K562 (cell line): ENCODE results near the gene SRCIN1. TPM values are rescaled to one million over a fixed set of nuclear protein-coding genes. Genes with fewer than 3 reads are reported as not detected.

Source experiments
- BRF1 ChIP-seq: IDR thresholded peaks from 3 replicates; pipeline ENCODE4 v1.6.1; 2011; ENCODE audit warnings: borderline replicate concordance, mild to moderate bottlenecking; ENCODE audit not compliant: insufficient read length; ENCODE audit errors: extremely low read depth
- CBX3 ChIP-seq, 2 experiments: IDR thresholded peaks; 1 replicate in 1 of 2; 2 replicates in 1 of 2; pipeline ENCODE4 v1.6.1; 2012; ENCODE audit warnings: inconsistent platforms in 2 of 2, low read length in 2 of 2, borderline replicate concordance in 1 of 2, control low read depth in 1 of 2
- CREBBP ChIP-seq: IDR thresholded peaks from one replicate; pipeline ENCODE4 v1.6.1; 2012; ENCODE audit warnings: low read depth, mild to moderate bottlenecking, control low read depth, inconsistent platforms, low read length
- E4F1 ChIP-seq: fragments of 250-450 bp; sonication (Bioruptor Pico); IDR thresholded peaks from 2 replicates; pipeline ENCODE4 v1.5.0; 2021; ENCODE audit warnings: mild to moderate bottlenecking, borderline replicate concordance
- FOS ChIP-seq: IDR thresholded peaks from 3 replicates; pipeline ENCODE4 v1.6.1; 2011; ENCODE audit not compliant: insufficient read length; ENCODE audit errors: extremely low read depth
- FOXO4 ChIP-seq: fragments of 450-650 bp; formaldehyde crosslinking; IDR thresholded peaks from 2 replicates; pipeline ENCODE4 v1.4.0; 2020; ENCODE audit warnings: mild to moderate bottlenecking, moderate library complexity
- FOXP4 ChIP-seq: sonication (generic); formaldehyde crosslinking; IDR thresholded peaks from 2 replicates; pipeline ENCODE4 v1.8.0; 2022; ENCODE audit warnings: mild to moderate bottlenecking, missing genetic modification reagents, borderline replicate concordance
- FUS ChIP-seq: fragments of 200-400 bp; formaldehyde crosslinking; optimal IDR thresholded peaks from 2 replicates; pipeline ENCODE3; 2017; ENCODE audit warnings: low read depth, low read length
- HDAC8 ChIP-seq: fragments of 450-650 bp; IDR thresholded peaks from 2 replicates; pipeline ENCODE4 v1.6.1; 2016; ENCODE audit warnings: mild to moderate bottlenecking, missing genetic modification characterization, moderate library complexity, missing compliant biosample characterization
- HDGF ChIP-seq: fragments of 450-650 bp; IDR thresholded peaks from 2 replicates; pipeline ENCODE4 v1.6.1; 2016
- HOMEZ ChIP-seq: fragments of 250-450 bp; sonication (Bioruptor Pico); IDR thresholded peaks from 2 replicates; pipeline ENCODE4 v1.4.0; 2020; ENCODE audit warnings: mild to moderate bottlenecking, moderate library complexity
- JUN ChIP-seq, 2 experiments: sonication (generic) in 1 of 2; formaldehyde crosslinking in 1 of 2; IDR thresholded peaks; 2 replicates each; pipeline versions ENCODE4 v1.6.1 to v1.8.0; 2012 to 2022; ENCODE audit warnings: borderline replicate concordance in 2 of 2, mild to moderate bottlenecking in 2 of 2, improper control_type of control experiment in 1 of 2, low read depth in 1 of 2, low read length in 1 of 2, missing genetic modification reagents in 1 of 2
- NFRKB ChIP-seq: fragments of 450-650 bp; IDR thresholded peaks from 2 replicates; pipeline ENCODE4 v1.6.1; 2016; ENCODE audit warnings: low read depth
- RNF219 ChIP-seq: fragments of 250-450 bp; sonication (Bioruptor Pico); IDR thresholded peaks from 2 replicates; pipeline ENCODE4 v1.5.0; 2022; ENCODE audit warnings: mild to moderate bottlenecking
- SIN3A ChIP-seq, 2 experiments: fragments of 150-350 bp in 1 of 2; IDR thresholded peaks; 2 replicates each; pipeline ENCODE4 v1.6.1; 2011 to 2016; ENCODE audit warnings: borderline replicate concordance in 2 of 2, low read depth in 2 of 2, low read length in 2 of 2, mild to moderate bottlenecking in 2 of 2, moderate library complexity in 2 of 2; ENCODE audit not compliant: control insufficient read depth in 1 of 2
- SIN3B ChIP-seq: fragments of 450-650 bp; IDR thresholded peaks from 2 replicates; pipeline ENCODE4 v1.6.1; 2017; ENCODE audit warnings: low read depth, mild to moderate bottlenecking, moderate library complexity
- SPI1 ChIP-seq: IDR thresholded peaks from 2 replicates; pipeline ENCODE4 v1.6.1; 2011; ENCODE audit warnings: low read depth, low read length, control low read depth, borderline replicate concordance
- STAT5B ChIP-seq: fragments of 250-450 bp; sonication (Bioruptor Pico); IDR thresholded peaks from 2 replicates; pipeline ENCODE4 v1.8.0; 2021; ENCODE audit warnings: mild to moderate bottlenecking, inconsistent platforms
- polyA plus RNA-seq, 8 experiments: library from polyadenylated mRNA; depleted of rRNA in 4 of 8; stranded (reverse) in 5 of 8; unstranded in 3 of 8; fragments of >200 nt; fragmentation: Nextera tagmentation in 2 of 8; fragmentation: Illumina TruSeq in 1 of 8; extraction: Ambion mirVana in 2 of 8; extraction: Trizol in 1 of 8; gene quantifications; 2 replicates each; pipeline versions ENCODE4 v1.2.1 to v1.2.3, GENCODE V29; 2011 to 2014; ENCODE audit warnings: inconsistent platforms in 1 of 8, missing spikeins in 1 of 8
- total RNA-seq, 7 experiments: library from RNA; depleted of rRNA in 6 of 7; stranded (reverse); fragments of >200 nt in 6 of 7; fragmentation: Illumina TruSeq in 2 of 7; extraction: Trizol in 2 of 7; gene quantifications; 2 replicates each; pipeline versions ENCODE4 v1.2.1 to v1.2.3, GENCODE V29; 2011 to 2021; ENCODE audit warnings: low replicate concordance in 1 of 7

Gene SRCIN1
- total and polyA plus RNA-seq, 9 of the 15 experiments (the other 6 are each of a cell fraction or from before 2014, with no cell fraction given), result 0.09 to 0.33 (median 0.13) TPM; not detected in 6

GRCh38 chr17:38598536-38598935 lies 7.2 kb downstream of the SRCIN1 start (continued):
- no peak for TF ChIP-seq RNF219 (CRISPR knock-in tag)
- no peak for TF ChIP-seq HDGF
- no peak for TF ChIP-seq JUN (IDR thresholded peaks at IDR 0.05; ENCODE audit: borderline replicate concordance, low read depth, low read length)
- TF ChIP-seq JUN (CRISPR knock-in tag; IDR thresholded peaks at IDR 0.05; ENCODE audit: borderline replicate concordance), result no peak
- no peak for TF ChIP-seq FOXP4 (CRISPR knock-in tag)
- no peak for TF ChIP-seq E4F1
- TF ChIP-seq FOS, result no peak
- no peak for TF ChIP-seq STAT5B (CRISPR knock-in tag)
- no peak for TF ChIP-seq CREBBP
- no peak for TF ChIP-seq NFRKB
- peak in 1 of 2 experiments; percentile 85; a peak in 2 of 3 replicates for TF ChIP-seq CBX3 (IDR thresholded peaks at IDR 0.05; ENCODE audit: borderline replicate concordance in 1 of 2, low read length in 2 of 2)
- TF ChIP-seq HDAC8 (tag), result no peak
- TF ChIP-seq SIN3B, result 0 out of 2 replicates have a peak, but pooled peaks have one; percentile 39
- no peak for TF ChIP-seq FOXO4 (CRISPR knock-in tag)
- TF ChIP-seq FUS, result no peak
- TF ChIP-seq BRF1, result no peak
- TF ChIP-seq SIN3A (IDR thresholded peaks at IDR 0.05; ENCODE audit: borderline replicate concordance in 2 of 2, control insufficient read depth in 1 of 2, low read depth in 2 of 2, low read length in 2 of 2), result no peak
- TF ChIP-seq HOMEZ (CRISPR knock-in tag), result no peak
- no peak for TF ChIP-seq SPI1
